Renal cortex interstitium (tissue), 11 donors: ENCODE data around the gene PLEKHM1. TPM values are rescaled to one million over a fixed set of nuclear protein-coding genes. Genes with fewer than 3 reads are reported as not detected.
"Not testable (repeated sequence)": the region's sequence is repeated elsewhere in the genome, so short reads cannot be mapped to it uniquely, and the experiment has no call there.

Experiments used
- DNase-seq, 11 donors: peaks; one replicate each; pipeline ENCODE4 v3.0.0-alpha.2; 2013; ENCODE audit warnings: low read depth in 9 of 11, low spot score in 4 of 11; ENCODE audit errors: extremely low read depth in 1 of 11
- polyA plus RNA-seq, 3 donors: library from polyadenylated mRNA; unstranded; fragments of 120-200 nt; gene quantifications; one replicate each; pipeline ENCODE4 v1.2.1, GENCODE V29; 2013; ENCODE audit not compliant: insufficient read length in 3 of 3

PLEKHM1 gene
- polyA plus RNA-seq, 3 donors, result 11.9 to 17.8 (median 12.4) TPM

DNA sequence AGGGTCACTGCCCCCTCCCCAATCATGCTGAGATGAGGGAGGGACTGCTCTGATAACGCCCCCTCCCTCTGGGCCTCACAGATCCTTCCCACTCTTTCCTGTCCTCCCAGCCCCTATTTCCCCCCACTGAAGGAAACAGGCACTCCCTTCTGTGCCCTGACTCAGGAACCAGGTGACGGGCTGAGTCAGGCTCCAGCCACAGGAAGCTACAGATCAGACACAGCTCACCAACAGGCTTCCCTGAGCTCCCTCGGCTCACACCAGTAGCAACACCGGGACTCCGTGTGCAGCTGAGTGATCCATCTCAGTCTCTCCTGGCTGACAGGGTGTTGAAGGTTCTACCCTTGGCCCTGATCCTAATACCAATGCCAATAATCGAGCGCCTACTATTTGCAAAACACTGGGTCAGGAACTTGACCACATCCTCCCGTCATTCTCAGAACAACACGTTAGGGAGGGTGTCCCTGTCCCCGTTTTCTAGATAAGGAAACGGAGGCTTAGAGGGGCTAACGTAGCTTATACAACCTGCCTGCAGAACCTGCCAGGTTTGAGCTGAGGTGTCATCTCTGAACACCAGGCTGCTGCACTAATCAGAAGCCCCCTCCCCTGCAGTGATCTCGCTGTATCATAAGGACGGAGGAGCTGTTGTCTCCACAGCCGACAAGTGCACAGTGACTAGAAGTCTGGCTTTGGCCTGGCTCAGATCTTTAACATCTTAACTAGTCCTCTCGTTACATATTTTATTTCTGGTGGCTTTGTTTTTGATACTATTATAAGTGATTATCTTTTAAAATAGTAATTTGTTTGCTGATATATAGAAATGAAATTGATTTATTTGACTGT, 44.4 kb downstream of the PLEKHM1 start:
- not testable (repeated sequence) for DNase-seq

DNA sequence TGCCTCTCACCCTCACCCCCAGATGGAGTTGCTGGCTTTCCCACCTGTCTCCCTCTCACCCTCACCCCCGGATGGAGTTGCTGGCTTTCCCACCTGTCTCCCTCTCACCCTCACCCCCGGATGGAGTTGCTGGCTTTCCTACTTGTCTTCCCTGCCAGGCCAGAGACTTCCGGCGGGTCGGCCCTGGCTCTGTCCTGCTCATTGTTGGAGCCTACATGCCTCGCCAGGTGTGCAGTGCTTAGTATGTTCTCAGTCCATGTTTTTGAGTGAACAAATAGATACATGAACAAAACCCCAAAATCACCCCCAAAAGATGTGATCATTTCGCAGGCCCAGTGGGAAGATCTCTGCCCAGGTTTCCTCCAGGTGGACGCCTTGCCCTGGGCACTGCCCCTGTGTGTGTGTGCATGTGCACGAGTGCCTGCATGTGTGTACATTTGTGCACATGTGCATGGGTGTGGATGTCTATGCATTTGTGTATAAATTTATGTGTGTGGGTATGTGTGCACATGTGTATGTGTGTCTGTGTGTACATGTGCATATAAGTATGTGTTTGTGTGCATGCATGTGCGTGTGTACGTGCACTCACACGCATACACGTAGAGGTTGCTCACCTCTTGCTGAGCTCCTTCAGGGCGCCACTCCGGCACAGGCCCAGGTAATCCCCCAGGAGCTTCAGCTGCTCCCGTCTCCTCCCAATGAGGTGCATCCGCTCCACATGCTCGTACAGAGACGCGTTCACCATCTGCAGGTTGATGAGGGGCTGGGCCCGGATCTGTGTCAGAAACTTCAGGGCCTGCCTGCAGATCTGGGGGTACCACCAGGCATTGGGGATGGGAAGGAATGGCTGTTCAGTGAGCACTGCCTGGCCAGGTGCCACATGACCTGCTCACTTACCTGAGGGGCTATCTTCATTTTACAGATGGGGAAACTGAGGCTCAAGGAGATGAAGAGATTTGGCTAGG, 45.4 kb downstream of the PLEKHM1 start:
- not testable (repeated sequence) for DNase-seq

DNA sequence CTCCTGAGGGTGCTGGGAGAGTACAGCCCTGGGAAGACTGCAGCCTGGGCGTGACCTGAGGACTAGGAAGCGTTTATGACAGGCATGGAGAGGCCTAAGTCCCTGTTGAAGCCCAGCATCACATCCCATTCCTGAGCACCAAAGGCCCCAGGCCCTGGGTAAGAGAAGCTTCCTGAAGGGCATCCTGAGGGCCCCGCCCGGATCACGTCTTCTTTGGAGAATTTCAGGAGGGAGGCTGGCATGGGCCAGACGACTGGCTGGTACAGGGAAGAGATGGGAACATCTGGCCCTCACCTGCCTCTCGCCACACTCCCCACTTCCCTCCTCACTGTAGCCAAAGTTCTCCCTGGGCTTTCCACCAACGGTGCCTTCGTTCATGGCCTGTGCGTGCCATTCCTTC, 46.2 kb downstream of the PLEKHM1 start:
- not testable (repeated sequence) for DNase-seq

DNA sequence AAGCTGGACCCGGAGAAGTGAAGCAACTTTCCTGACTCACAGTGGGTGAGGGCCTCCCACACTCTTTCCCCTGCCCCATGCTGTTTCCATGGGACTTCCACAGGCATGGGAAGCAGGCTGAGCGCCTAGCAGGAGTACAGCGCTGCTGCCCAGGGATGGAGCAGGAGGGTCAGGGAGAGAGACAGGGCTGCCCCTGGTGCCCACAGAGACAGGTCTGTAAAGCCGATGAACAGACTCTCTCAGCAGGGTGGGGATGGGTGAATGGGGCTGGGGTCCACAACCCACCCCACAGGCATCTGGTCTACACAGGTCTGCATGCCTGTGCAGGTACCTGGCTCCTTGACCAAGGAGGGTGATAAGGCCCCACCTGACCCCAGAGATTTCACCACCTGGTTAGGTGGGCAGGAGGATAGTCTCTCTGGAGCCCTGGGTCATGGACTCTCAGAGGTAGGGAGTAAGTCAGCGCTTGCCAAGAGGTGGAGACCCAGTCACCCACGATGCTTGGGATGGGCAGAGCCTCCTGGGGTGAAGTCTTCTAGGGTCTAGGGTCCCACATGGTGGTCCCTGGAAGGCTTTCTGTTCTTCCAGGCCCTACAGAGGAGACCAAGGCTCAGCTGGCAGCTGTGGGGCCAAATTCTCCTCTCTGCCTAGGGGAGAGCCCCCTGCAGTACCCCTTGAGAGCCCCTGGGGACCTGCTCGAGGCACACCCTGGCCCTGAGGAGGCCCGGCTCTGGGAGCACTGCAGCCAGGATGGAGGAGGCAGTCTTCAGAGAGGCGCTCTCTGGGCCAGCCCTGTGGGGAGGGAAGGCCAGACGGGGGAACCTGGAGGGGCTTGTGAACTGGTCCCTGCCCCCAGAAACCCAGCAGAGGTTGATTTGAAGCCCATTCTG, 46.9 kb downstream of the PLEKHM1 start:
- DNase-seq, result not testable (repeated sequence)

DNA sequence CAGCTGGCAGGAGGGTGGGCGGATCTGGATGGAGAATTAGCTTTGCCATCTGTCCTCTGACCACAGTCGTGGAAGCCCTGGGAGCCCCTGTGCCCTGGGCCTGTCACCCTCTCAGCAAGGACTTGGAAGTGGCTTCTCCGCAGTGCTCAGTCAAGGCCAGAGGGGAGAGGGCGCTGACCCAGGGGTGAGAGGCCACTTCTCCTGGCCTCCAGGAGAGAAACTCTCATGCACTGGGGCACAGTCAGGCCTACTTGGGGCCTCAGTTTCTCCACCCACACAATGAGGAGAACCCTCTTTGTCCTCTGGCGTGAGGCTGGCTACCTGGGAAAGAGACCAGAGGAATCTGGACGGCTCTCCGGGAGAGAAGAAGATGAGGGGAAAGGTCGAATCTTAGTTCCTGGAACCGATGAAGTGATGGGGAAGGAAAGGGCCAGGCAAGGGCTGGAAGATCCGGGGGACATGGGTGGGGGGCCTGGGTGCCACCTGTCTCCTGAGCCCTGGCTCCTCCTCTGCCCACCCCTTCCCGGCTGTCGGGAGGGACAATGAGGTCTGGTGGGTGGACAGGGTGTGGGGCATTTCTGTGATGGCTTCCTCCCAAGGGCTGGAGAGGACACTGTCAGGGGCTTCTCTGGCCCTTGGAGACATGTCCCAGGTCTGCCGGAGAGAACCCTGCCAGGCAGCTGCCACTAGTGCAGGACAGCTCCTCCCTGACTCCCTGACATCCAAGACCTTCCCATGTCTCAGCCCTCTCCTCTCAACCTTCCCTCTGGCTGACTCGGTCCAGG, 48.8 kb downstream of the PLEKHM1 start:
- DNase-seq, result no peak

DNA sequence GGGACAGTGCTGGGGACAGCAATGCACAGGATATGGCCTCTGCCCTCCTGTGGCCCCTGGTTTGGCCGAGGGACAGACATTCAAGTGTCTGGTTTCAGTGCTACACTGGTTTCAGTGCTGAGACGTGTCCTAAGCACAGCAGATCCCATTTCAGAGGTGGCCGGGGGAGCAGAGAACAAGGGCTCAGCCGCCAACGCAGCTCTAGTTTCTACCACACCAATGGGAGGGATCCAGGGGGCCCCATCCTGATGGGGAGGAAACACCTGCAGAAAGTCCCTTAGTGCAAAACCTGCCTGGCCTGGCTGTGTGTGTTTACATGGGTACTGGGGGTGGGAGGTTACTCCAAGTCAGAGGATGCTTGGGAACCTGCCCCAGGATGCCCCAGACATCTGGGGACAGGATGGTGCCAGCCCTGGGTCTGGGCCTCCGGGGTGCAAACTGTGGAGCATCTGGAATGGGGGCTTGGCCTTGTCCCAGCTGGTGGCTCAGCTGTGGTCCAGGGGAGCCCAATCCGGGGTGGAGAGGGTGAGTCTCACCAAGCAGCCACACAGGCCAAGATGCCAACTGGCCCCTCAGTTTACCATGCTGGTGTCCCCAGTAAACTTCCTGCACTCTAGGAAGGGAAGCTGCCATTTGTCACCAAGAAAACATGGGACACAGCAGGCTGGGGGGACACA, 49.5 kb downstream of the PLEKHM1 start:
- not testable (repeated sequence) for DNase-seq

DNA sequence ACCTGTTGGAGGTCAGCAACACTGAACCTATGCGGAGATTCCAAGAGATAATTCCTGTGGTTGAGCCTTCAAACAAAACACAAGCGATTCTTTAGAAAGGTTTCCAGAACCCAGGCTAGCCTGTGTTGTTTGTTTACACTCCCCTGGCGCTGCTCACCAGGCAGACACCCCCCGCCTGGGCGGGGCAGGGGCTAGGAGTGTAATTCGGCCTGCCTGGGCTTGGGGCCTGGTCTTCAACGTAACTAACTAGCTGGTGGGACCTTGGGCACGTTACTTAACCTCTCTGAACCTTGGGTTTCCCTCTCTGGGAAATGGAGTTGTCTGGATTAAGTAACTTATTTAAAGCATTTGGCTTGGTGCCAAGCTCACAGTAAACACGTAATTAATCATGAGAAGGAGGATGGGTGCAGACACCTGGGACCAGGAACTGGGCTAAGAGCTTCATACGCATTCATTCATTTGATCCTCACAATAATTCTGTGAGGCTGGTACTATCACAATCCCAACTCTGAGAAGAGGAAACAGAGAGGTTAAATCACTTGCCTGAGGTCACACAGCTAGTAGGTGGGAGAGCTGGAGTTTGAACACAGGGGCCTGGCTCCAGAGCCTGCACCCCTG, 50.3 kb downstream of the PLEKHM1 start:
- DNase-seq, result no peak

DNA sequence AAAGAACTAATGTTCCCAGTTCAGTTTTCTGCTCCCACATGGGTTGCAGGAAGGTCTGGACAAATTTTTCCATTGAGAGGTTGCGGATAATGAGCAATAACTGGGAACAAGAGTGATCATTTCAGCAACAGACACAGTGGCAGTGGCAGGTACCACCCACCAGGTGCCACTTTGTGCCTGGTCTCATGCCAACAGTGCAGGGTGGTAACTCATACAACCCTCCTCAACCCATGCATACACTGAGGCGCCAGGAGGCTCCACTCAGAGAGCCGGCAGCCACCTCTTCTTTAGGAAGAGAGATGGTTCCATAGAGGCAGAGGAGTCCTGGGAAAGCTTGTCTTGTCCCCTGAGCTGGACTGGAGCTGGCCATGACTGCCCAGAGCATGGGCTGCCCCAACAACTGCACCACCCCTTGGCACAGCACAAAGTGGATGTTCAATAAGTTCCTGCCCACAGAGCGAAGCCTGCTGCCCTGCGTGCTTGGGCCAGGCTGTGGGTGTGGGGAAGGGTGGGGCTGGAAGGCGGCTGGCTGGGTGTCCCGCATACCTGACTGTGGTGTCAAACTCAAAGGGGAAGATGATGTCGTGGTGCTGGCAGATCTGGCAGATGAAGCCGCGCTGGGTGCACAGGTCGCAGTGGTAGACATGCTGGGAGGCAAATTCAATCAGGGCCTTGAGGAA, 51.5 kb downstream of the PLEKHM1 start:
- no peak for DNase-seq

DNA sequence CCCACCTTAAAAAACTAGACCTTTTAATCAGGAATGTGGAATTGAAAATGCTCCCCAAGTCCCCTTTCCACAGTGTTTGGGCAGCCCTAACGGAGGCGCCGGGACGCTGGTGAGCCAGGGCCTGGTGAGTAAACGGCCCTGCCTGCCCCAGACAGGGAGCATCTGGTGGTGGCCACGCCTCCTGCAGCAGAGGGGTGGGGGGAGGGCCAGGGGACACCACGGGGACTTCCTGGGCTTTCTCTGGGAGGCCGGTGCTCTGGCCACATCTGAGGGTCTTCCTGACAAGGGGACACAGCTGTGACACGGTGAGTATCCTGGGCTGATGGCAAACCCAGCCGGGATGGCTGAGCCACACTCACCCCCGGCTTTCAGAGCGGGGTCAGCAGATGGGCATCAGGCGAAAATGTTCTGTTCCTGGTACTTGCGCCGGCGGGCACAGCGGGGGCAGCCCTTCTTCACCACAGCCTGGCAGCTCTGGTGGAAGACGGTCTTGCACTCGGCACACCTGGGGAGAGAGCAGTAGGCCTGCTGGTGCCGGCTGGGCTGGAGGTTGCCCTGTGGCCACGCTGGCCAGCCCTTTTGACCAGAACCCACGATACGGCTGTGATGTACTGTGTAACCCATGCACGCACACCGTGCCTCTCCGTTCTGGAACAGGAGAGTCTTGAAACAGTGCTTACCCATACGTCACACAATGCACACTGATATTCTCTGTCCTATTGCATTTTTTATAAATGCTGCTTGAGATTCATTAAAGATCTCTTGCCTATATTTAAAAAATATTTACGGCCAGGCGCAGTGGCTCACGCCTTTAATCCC, 52.8 kb downstream of the PLEKHM1 start:
- DNase-seq, result no peak

DNA sequence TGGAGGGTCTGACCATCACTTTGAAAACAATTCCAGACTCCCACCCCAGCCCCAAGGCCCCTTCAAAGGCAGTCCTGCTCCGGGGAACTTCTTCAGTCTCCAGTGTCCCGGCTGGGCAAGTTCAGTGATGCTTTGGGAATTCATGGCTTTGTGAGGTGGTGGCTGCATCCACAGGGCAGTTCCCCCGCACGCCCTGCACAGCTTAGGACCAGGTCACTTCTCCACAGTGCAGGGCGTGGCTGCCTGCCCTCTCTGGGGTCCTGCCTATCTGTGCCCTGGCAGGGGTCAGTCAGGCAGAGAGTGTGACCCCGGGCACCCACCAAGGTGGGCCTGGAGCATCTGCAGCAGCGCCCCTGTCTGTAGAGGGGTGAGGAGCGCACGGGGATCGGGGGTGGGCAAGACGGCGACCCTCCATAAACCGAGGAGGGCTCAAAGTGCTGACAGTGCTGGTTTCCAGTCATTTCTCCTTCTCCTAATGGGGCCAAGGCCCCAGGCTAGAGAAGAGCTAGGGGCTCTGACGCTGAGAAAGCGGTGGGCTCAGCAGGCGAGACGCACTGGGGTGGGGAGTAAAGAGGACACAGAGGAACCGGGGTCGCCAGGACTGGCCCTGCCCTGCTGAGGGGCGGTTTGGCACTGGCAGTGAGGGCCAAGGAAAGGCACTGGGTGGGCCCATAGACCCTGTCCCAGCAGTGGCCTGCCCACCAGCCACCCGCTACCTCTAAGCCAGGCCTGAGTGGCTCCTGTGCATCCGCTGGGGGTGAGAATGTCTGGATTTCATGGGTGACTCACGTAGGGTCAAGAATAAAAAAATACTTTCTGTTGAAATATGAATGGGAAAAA, 53.7 kb downstream of the PLEKHM1 start:
- no peak for DNase-seq

DNA sequence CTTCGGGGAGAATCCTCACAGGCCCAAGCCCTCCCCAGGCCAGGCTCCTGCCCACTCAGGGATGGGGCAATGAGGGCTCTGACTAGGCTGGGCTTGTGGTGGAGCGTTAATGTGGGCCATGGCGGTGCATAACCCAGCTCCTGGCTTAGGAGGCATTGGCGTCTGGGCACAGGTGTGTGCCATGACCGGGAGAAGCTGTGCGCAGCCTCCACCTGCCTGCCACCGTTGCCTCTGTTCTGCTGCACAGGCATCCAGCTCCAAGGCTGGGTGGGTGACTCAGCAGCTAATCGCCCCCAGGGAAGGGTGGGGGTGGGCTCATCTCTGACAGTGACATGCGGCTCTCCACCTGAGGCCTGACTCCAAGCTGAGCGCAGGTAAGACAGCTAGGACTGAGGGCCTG, 54.4 kb downstream of the PLEKHM1 start:
- no peak for DNase-seq

DNA sequence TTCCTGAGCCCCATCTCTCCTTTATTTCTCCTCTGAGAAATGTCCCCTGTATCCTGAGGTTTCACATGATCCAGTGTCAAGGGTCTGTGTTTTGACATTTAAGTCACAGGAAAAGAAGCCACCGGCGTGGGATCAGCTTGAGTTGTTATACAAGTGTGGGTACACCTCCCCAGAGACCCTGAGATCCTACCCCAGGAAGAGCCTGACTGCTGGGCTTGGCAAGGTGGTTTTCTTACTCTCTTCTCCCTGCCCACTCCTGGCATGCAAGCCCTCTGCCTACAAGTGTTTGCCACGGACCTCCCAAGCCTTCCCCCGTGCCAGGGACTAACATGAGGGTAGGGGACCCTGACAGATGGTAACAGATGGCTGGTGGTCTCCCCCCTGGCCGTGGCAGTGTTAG, 55.0 kb downstream of the PLEKHM1 start:
- no peak for DNase-seq

DNA sequence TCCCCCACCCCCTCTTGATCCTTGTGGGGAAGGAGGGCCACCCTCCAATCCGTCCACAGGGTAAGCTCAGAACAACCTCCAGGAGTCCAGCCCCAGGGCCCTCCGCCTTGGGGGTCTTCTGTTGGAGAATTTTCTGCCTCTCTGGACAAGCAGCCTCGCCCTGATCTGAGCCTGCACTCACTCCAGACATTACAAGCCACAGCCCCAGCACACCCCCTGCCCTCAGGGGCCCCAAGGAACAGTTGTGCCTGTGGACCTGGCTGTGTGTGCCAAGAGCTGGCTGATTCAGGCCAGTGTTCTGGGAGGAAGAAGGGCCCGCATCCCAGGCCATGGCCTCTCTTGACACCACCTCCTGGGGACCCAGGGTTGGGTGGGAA, 57.4 kb downstream of the PLEKHM1 start:
- no peak for DNase-seq

DNA sequence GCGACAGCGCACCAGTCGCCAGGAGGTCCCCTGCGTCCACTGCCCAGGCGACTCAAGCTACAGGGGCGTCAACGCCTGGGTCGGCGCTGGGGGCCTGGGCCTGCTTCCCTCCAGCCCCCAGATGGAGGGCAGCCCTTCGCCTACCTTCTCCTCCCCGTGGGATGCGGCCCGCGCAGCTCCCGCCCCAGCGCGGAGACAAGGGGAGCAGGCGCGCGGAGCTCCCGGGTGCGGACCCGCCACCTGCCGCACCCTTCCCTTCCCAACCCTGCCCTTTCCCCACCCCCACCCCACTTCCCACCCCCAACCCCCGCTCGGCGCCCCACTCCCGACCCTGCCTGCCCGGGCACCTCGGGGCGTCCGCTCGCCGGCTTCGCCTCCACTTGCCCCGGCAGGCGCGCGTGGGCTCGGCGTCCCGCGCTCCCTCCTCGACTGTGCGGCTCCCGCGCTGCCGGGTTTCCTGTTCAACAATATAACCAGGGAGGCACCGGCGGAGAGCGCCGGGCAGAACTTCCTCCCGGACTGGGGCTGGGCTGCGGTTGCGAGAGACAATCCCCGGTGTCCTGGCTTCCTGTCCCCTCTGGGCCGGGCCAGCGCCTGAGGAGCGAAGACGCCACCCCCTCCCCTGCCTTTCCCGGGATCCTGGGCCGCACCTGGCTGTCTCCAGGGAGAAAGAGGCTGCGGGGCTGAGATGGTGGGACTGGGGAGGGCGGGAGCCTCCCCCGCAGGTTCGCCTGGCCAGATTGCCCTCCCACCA, 57.9 kb downstream of the PLEKHM1 start, which contains the start of gene ARHGAP27:
Gene ARHGAP27, minus strand, starts transcription at position 466 of the 754 bp plus-strand sequence. CDS start 2,591 bp downstream, outside the sequence.
- DNase-seq, result no peak
